Muscle of leg (tissue), 11 donors: ENCODE measurements around the gene HLA-DOA. TPM values are rescaled to one million over a fixed set of nuclear protein-coding genes. Genes with fewer than 3 reads are reported as not detected.

Experiments
- DNase-seq: peaks from one replicate; pipeline ENCODE4 v3.0.0; 2013
- H3K27ac ChIP-seq: one replicate; pipeline ENCODE4 v1.5.1; 2013; ENCODE audit warnings: mild to moderate bottlenecking, low read length, control low read depth
- H3K27me3 ChIP-seq: one replicate; pipeline ENCODE4 v1.6.1; 2013; ENCODE audit warnings: low read length; ENCODE audit not compliant: control insufficient read depth, insufficient read depth
- H3K36me3 ChIP-seq: one replicate; pipeline ENCODE4 v1.6.1; 2013; ENCODE audit warnings: low read length; ENCODE audit not compliant: control insufficient read depth, insufficient read depth
- H3K4me1 ChIP-seq: one replicate; pipeline ENCODE4 v1.6.1; 2013; ENCODE audit warnings: low read length; ENCODE audit not compliant: control insufficient read depth, insufficient read depth
- H3K4me3 ChIP-seq: one replicate; pipeline ENCODE4 v1.5.1; 2013; ENCODE audit warnings: low read length, control low read depth
- H3K9me3 ChIP-seq: replicated peaks from 2 replicates; pipeline ENCODE4 v1.6.1; 2013; ENCODE audit warnings: low read depth, low read length; ENCODE audit not compliant: control insufficient read depth
- WGBS: methylation state at CpG from one replicate; pipeline ENCODE4 v1.1.5; 2013; ENCODE audit warnings: missing lambda C conversion rate; ENCODE audit not compliant: insufficient coverage; 5-methylcytosine and 5-hydroxymethylcytosine counted together
- polyA plus RNA-seq, 8 donors: library from polyadenylated mRNA; unstranded; fragments of 120-200 nt; gene quantifications; one replicate each; pipeline versions ENCODE4 v1.2.1 to v1.2.3, GENCODE V29; 2013; ENCODE audit warnings: inconsistent platforms in 1 of 8, low replicate concordance in 1 of 8; ENCODE audit not compliant: insufficient read length in 8 of 8, insufficient read depth in 1 of 8
- total RNA-seq: library from RNA; stranded (reverse); fragments of 120-200 nt; gene quantifications from one replicate; pipeline ENCODE4 v1.2.4, GENCODE V29; 2013

Gene HLA-DOA
- total and polyA plus RNA-seq, 9 donors, result 1.2 to 3.9 (median 2.2) TPM

DNA sequence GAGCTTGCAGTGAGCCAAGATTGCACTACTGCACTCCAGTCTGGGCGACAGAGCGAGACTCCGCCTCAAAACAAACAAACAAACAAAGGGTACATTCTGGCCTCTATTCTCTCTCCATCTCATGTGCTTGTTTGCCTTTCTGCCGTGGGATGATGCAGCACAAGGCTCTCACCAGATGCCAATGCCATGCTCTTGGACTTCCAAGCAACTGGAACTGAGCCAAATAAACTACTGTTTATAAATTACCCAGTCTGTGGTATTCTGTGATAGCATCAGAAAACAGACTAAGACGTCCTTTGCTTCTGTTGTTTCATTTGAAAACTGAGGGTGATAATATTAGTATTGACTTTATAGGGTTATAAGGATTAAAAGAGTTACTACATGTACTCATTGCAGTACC, 44.6 kb downstream of the HLA-DOA start:
- Histone ChIP-seq H3K9me3 (no peaks in the 10 kb centered on the region), H3K4me3 (no peak overlapping the region), H3K27ac (no peak overlapping the region), H3K27me3 (no peaks in the 10 kb centered on the region), H3K36me3 (no peaks in the 10 kb centered on the region), H3K4me1 (peaks cover 8% of the 10 kb centered on the region)
- no peak for DNase-seq
- WGBS, result 88% methylated on average over 2 of the region's 5 CpGs

DNA sequence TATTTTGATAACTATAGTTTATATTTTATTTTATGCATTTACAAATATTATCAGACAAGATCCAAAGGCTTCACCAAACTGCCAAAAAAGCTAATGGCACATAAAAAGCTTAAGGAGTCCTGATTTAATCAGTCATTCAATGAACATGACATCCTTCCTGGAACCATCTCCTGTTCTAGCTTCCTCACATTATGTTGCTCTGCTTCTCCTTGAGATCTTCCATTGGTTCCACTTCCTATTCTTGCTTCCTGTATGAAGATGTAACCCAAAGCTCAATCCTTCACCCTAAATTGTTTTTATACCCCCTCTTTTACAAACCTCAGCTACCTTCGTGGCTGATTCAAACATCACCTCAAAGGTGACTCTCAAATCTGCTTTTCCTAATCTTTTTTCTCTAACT, 45.5 kb downstream of the HLA-DOA start:
- H3K4me1 ChIP-seq, result peaks cover 8% of the 10 kb centered on the region
- no peak overlapping the region for H3K4me3 ChIP-seq
- H3K9me3 ChIP-seq, result no peaks in the 10 kb centered on the region
- no peaks in the 10 kb centered on the region for H3K36me3 ChIP-seq
- H3K27ac ChIP-seq, result no peak overlapping the region
- no peaks in the 10 kb centered on the region for H3K27me3 ChIP-seq
- DNase-seq, result no peak
- WGBS, result 75% methylated on average over 1 of the region's 1 CpG

DNA sequence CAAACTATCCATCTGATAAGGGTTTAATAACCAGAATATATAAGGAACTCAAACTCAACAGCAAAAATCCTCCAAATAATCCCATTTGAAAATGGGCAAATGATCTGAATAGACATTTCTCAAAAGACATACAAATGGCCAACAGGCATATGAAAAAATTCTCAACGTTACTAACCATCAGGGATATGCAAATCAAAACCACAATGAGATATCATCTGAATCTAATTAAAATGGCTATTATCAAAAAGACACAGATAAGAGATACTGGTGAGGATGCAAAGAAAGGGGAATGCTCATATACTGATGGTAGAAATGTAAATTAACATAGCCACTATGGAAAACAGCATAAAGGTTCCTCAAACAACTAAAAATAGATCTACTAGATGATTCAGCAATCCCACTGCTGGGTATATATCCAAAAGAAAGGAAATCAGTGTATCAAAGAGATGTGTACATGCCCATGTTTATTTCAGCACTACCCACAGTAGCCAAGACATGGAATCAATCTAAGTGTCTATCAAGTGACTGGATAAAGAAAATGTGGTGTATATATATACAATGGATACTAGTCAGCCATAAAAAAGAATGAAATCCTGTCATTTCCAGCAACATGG, 47.1 kb downstream of the HLA-DOA start:
- peaks cover 5% of the 10 kb centered on the region for H3K4me1 ChIP-seq
- H3K27ac ChIP-seq, result no peak overlapping the region
- no peaks in the 10 kb centered on the region for H3K27me3 ChIP-seq
- H3K9me3 ChIP-seq, result no peaks in the 10 kb centered on the region
- no peaks in the 10 kb centered on the region for H3K36me3 ChIP-seq
- no peak for DNase-seq
- WGBS, result no CpG with 5 or more reads among the region's 1 CpG
- no peak overlapping the region for H3K4me3 ChIP-seq

DNA sequence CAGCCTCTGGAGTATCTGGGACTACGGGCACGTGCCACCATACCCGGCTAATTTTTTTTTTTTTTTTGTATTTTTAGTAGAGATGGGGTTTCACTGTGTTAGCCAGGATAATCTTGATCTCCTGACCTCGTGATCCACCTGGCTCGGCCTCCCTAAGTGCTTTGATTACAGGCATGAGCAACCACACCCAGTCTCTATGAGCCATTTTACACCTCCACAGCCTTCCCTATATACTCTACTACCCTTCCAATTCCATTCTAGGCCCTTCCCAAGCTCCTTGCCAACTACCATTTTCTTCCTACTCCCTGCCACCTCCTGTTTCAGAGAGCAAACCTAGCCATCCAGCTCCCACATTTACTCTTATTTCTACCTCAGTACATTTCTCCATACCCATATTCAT, 48.8 kb downstream of the HLA-DOA start:
- Histone ChIP-seq H3K4me3 (no peak overlapping the region), H3K36me3 (no peaks in the 10 kb centered on the region), H3K27ac (no peak overlapping the region), H3K4me1 (no peaks in the 10 kb centered on the region), H3K9me3 (no peaks in the 10 kb centered on the region), H3K27me3 (no peaks in the 10 kb centered on the region)
- DNase-seq, result no peak
- 69% methylated on average over 2 of the region's 5 CpGs for WGBS

DNA sequence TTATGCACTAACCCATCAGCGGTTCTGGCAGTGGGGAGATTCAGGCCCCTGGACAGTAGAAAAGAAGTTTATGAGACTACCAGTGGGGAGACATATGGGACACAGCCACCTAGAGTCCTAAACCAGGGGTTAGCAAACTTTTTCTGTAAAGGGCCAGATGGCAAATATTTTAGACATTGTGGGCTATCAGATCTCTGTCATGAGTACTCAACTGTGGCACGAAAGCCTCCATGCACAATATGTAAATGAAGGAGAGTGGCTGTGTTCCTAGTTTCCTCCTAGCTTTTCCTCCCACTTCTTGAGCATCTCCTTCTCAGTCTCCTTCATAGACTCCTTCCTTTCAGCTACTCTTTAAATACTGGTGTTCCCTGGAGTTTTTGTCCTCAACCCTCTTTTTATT, 53.2 kb downstream of the HLA-DOA start:
- Histone ChIP-seq H3K27ac (no peak overlapping the region), H3K27me3 (peaks cover 2% of the 10 kb centered on the region), H3K36me3 (no peaks in the 10 kb centered on the region), H3K4me3 (no peak overlapping the region), H3K9me3 (no peaks in the 10 kb centered on the region), H3K4me1 (peaks cover 3% of the 10 kb centered on the region)
- WGBS, result no CpG with 5 or more reads among the region's 2 CpGs
- no peak for DNase-seq

DNA sequence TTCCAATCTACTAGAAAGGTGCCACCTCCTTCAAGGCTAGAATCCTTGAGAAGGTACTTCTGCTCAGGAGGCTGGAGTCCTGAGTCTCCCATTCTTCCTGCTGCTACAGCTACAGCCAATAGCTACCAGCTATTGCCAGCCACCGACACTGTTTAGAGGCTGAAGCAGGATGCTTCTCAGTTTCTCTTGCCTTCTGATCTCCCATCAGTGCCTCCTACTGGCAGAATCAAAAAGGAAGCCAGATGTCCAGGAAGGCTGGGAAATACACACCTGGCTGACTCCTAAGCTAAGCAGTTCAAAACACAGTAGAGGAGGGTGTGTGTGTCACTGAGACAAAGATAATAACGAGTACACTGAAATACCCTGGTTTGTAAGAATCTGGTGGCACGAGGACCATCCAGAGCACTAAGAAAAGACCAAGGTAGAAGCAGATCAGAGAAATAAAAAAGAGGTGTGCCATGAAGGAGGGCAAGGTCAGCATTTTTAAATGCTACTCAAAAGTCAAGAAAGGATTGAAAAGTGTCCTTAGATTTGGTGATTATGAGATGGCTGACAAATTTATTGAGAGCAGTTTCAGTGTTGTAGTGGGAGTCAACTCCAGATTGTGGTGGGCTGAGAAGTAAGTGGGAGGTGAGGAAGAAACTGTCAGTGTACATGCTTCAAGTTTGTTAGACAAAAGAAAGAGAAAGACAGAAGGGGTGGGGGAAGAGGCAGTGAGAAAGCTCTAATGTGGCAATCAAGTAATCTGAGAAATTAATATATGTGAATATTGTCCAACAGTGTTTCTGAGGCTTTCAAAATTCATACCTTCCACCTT, 54.2 kb downstream of the HLA-DOA start:
- 15% methylated on average over 3 of the region's 3 CpGs for WGBS
- no peak for DNase-seq
- Histone ChIP-seq H3K27ac (no peak overlapping the region), H3K4me1 (peaks cover 3% of the 10 kb centered on the region), H3K27me3 (peaks cover 2% of the 10 kb centered on the region), H3K4me3 (no peak overlapping the region), H3K9me3 (no peaks in the 10 kb centered on the region), H3K36me3 (no peaks in the 10 kb centered on the region)

DNA sequence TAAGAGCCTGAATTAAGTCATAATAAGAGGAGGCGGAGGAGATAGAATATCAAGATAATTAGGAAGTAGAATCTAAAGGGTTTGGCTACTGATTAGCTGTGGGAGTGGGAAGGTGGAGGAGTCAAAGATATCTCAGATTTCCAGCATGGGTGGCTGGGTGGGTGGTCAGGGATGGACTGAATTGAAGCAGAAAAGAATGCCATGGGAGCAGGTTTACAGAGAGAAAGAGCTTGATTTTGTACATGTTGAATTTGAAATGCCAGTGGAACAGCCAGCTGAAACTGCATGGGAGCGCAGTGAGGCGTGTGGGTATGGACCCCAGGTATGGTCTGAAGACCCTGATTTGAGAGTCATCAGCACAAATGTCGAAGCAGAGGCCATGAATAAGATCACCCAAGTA, 55.1 kb downstream of the HLA-DOA start:
- no peak for DNase-seq
- H3K27me3 ChIP-seq, result peaks cover 2% of the 10 kb centered on the region
- no peaks in the 10 kb centered on the region for H3K9me3 ChIP-seq
- H3K4me3 ChIP-seq, result no peak overlapping the region
- peaks cover 3% of the 10 kb centered on the region for H3K4me1 ChIP-seq
- H3K27ac ChIP-seq, result no peak overlapping the region
- H3K36me3 ChIP-seq, result no peaks in the 10 kb centered on the region
- WGBS, result 79% methylated on average over 4 of the region's 4 CpGs

Other genes starting within 250 kb of the HLA-DOA start
- 0.18 TPM for gene HLA-DQB2, start 246.1 kb downstream of the HLA-DOA start, total RNA-seq
- gene HLA-DQB2, start 246.1 kb downstream of the HLA-DOA start, polyA plus RNA-seq, result under 1 TPM in 7 of 8 donors, not detected in 1; 0.08 to 0.40 (median 0.23) TPM
- gene HLA-DOB, start 192.6 kb downstream of the HLA-DOA start, total RNA-seq, result 0.09 TPM
- under 1 TPM in 3 of 8 donors, not detected in 5; 0.14 to 0.33 (median 0.16) TPM for gene HLA-DOB, start 192.6 kb downstream of the HLA-DOA start, polyA plus RNA-seq
- 4.6 TPM for gene TAP2, start 170.9 kb downstream of the HLA-DOA start, total RNA-seq
- gene TAP2, start 170.9 kb downstream of the HLA-DOA start, polyA plus RNA-seq, result 1 to 10 TPM; 4.5 to 8.7 (median 6.9) TPM
- gene PSMB8, start 165.5 kb downstream of the HLA-DOA start, total RNA-seq, result 16.4 TPM
- gene PSMB8, start 165.5 kb downstream of the HLA-DOA start, polyA plus RNA-seq, result 10 to 100 TPM; 10.9 to 18.1 (median 16.3) TPM
- gene TAP1, start 155.9 kb downstream of the HLA-DOA start, total RNA-seq, result 8.2 TPM
- gene TAP1, start 155.9 kb downstream of the HLA-DOA start, polyA plus RNA-seq, result 10 to 100 TPM in 1 of 8 donors, 1 to 10 TPM in 7; 6.2 to 11.0 (median 8.1) TPM
- 4.3 TPM for gene PSMB9, start 155.4 kb downstream of the HLA-DOA start, total RNA-seq
- gene PSMB9, start 155.4 kb downstream of the HLA-DOA start, polyA plus RNA-seq, result 1 to 10 TPM; 4.3 to 6.3 (median 4.6) TPM
- 5.6 TPM for gene HLA-DMB, start 68.6 kb downstream of the HLA-DOA start, total RNA-seq
- 1 to 10 TPM; 3.5 to 5.3 (median 4.3) TPM for gene HLA-DMB, start 68.6 kb downstream of the HLA-DOA start, polyA plus RNA-seq
- gene HLA-DMA, start 56.5 kb downstream of the HLA-DOA start, total RNA-seq, result 4.2 TPM
- 1 to 10 TPM; 2.6 to 6.9 (median 4.3) TPM for gene HLA-DMA, start 56.5 kb downstream of the HLA-DOA start, polyA plus RNA-seq
- 86.8 TPM for gene BRD2, start 41.0 kb downstream of the HLA-DOA start, total RNA-seq
- gene BRD2, start 41.0 kb downstream of the HLA-DOA start, polyA plus RNA-seq, result 100 to 1,000 TPM; 141 to 169 (median 162) TPM
- gene HLA-DPA1, start 64.1 kb upstream of the HLA-DOA start, total RNA-seq, result 18.6 TPM
- 10 to 100 TPM; 11.4 to 18.7 (median 14.3) TPM for gene HLA-DPA1, start 64.1 kb upstream of the HLA-DOA start, polyA plus RNA-seq
- gene HLA-DPB1, start 66.4 kb upstream of the HLA-DOA start, total RNA-seq, result 12.1 TPM
- 10 to 100 TPM in 5 of 8 donors, 1 to 10 TPM in 3; 7.9 to 15.8 (median 11.1) TPM for gene HLA-DPB1, start 66.4 kb upstream of the HLA-DOA start, polyA plus RNA-seq
- gene COL11A2, start 182.9 kb upstream of the HLA-DOA start, total RNA-seq, result 172 TPM
- 100 to 1,000 TPM in 2 of 8 donors, 10 to 100 TPM in 6; 35.8 to 245 (median 53.2) TPM for gene COL11A2, start 182.9 kb upstream of the HLA-DOA start, polyA plus RNA-seq
- 22.9 TPM for gene RXRB, start 191.1 kb upstream of the HLA-DOA start, total RNA-seq
- gene RXRB, start 191.1 kb upstream of the HLA-DOA start, polyA plus RNA-seq, result 10 to 100 TPM; 38.2 to 44.4 (median 40.8) TPM
- gene SLC39A7, start 191.3 kb upstream of the HLA-DOA start, total RNA-seq, result 66.1 TPM
- gene SLC39A7, start 191.3 kb upstream of the HLA-DOA start, polyA plus RNA-seq, result 100 to 1,000 TPM in 4 of 8 donors, 10 to 100 TPM in 4; 82.1 to 136 (median 96.4) TPM
- 12.1 TPM for gene HSD17B8, start 195.1 kb upstream of the HLA-DOA start, total RNA-seq
- 10 to 100 TPM in 6 of 8 donors, 1 to 10 TPM in 2; 7.8 to 15.1 (median 11.0) TPM for gene HSD17B8, start 195.1 kb upstream of the HLA-DOA start, polyA plus RNA-seq
- 22.8 TPM for gene RING1, start 198.9 kb upstream of the HLA-DOA start, total RNA-seq
- 10 to 100 TPM; 33.6 to 46.6 (median 38.7) TPM for gene RING1, start 198.9 kb upstream of the HLA-DOA start, polyA plus RNA-seq